Endothelial cell of coronary artery (primary cell): ENCODE measurements around the gene SLC8B1. TPM values are rescaled to one million over a fixed set of nuclear protein-coding genes. Genes with fewer than 3 reads are reported as not detected.

Experiments
- total RNA-seq: library from RNA; depleted of rRNA; stranded (reverse); fragments of >200 nt; gene quantifications from 2 replicates; pipeline ENCODE4 v1.2.3, GENCODE V29; 2014

The SLC8B1 gene
- 15.1 and 21.6 TPM in 2 replicates for total RNA-seq

GRCh38 chr12:113334786-113335539 is at the start of gene SLC8B1:
Gene SLC8B1 (minus strand): TSS chr12:113335109. CDS start chr12:113332878, 2,231 bp downstream.

GRCh38 chr12:113358381-113359132 is 23.6 kb upstream of the SLC8B1 start, which contains the start of gene PLBD2:
Gene PLBD2 (plus strand): TSS chr12:113358587. CDS start chr12:113358601, 14 bp downstream.

Other genes with a start within 250 kb of the SLC8B1 start
- not detected in 2 replicates for gene RASAL1, start 199.3 kb downstream of the SLC8B1 start, total RNA-seq
- gene CFAP73, start 185.4 kb downstream of the SLC8B1 start, total RNA-seq: not detected in 2 replicates
- 38.2 and 43.4 TPM in 2 replicates for gene DDX54, start 149.6 kb downstream of the SLC8B1 start, total RNA-seq
- 14.9 and 15.0 TPM in 2 replicates for gene RITA1, start 149.4 kb downstream of the SLC8B1 start, total RNA-seq
- gene TPCN1, start 113.6 kb downstream of the SLC8B1 start, total RNA-seq: 5.2 and 10.2 TPM in 2 replicates
- gene PLBD2, start 23.5 kb upstream of the SLC8B1 start, total RNA-seq: 12.4 and 24.6 TPM in 2 replicates
- gene SDS, start 68.8 kb upstream of the SLC8B1 start, total RNA-seq: not detected in 2 replicates
- gene SDSL, start 87.3 kb upstream of the SLC8B1 start, total RNA-seq: 6.8 and 7.0 TPM in 2 replicates
- gene LHX5, start 136.8 kb upstream of the SLC8B1 start, total RNA-seq: not detected in 2 replicates